Measurements from ENCODE around the gene COL4A1.

Gene COL4A1

GRCh38 chr13:110229905-110230563, 76.9 kb downstream of the COL4A1 start:
- H3K4me3 ChIP-seq (ENCODE audit: low read depth, low read length), result no peak overlapping the region
- no peak for DNase-seq (ENCODE audit: low read depth)
- no peak for TF ChIP-seq CTCF (IDR thresholded peaks at IDR 0.05; ENCODE audit: low read depth, low read length, missing control alignments)

GRCh38 chr13:110228936-110229904, 77.7 kb downstream of the COL4A1 start:
- TF ChIP-seq CTCF (IDR thresholded peaks at IDR 0.05; ENCODE audit: low read depth, low read length, missing control alignments), result no peak
- H3K4me3 ChIP-seq (ENCODE audit: low read depth, low read length), result no peak overlapping the region
- DNase-seq (ENCODE audit: low read depth), result no peak

DNA sequence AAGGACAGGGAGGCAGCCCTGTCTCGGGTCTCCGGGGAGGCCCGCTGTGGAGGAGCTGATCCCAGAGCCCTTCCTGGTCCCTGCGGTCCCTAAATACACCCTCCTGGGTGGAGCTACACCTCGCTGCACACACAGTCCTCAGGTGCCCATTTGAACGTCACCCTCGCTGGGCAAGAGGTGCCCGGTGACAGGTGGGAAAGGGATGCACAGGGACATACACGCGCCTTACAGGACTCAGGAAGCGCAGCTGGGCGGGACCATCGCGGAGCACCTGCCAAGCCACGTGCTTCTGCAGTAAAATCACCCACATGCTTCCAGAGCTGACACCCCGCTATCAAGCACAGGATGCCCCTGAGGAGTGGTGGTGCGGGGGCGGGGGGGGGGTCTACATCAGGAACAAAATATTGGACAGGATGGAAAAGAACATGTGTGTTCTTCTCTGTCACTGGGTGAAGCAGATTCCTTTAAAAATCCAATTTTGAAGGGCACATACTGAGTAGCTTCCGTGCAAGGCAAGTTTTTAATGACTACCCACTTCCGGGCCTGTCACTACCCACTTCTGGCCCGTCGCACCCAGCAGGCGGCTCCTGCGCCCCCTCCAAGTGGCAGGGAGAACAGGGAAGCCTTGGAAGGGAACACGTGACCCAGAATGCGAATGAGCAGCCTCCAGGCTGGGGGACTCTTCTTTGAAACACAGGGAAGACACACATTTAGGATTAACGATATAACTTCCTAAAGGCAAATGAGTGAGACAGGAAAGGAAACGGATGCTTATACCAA, 78.9 kb downstream of the COL4A1 start:
- DNase-seq (ENCODE audit: low read depth), result no peak
- TF ChIP-seq CTCF (IDR thresholded peaks at IDR 0.05; ENCODE audit: low read depth, low read length, missing control alignments), result no peak
- H3K4me3 ChIP-seq (ENCODE audit: low read depth, low read length), result no peak overlapping the region

DNA sequence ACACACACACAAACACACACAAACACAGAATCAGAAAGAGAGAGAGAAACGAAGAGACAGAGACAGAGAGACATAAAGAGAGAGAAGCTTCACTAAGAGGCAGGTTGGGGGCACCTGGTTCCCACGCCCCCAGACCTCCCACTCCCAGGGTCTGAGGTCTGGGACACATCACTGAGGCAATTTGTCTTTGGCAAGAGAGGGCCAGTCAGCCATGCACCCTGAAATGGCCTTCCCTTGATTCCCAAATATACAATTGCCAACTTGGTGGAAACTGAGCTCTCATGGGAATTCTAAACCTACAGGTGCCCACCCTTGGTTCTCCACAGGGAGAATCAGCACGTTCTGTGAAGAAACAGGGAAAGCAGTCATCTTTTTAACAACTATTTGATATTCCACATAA, 79.5 kb downstream of the COL4A1 start:
- no peak for TF ChIP-seq CTCF (IDR thresholded peaks at IDR 0.05; ENCODE audit: low read depth, low read length, missing control alignments)
- no peak for DNase-seq (ENCODE audit: low read depth)
- no peak overlapping the region for H3K4me3 ChIP-seq (ENCODE audit: low read depth, low read length)

- H3K4me3 ChIP-seq (ENCODE audit: low read depth, low read length), result no peak overlapping the region
- no peak for DNase-seq (ENCODE audit: low read depth)
- no peak for TF ChIP-seq CTCF (IDR thresholded peaks at IDR 0.05; ENCODE audit: low read depth, low read length, missing control alignments)
Observed at GRCh38 chr13:110225609-110226574, 81.1 kb downstream of the COL4A1 start.

GRCh38 chr13:110225003-110225402, 82.0 kb downstream of the COL4A1 start:
- DNase-seq (ENCODE audit: low read depth), result no peak
- no peak for TF ChIP-seq CTCF (IDR thresholded peaks at IDR 0.05; ENCODE audit: low read depth, low read length, missing control alignments)
- H3K4me3 ChIP-seq (ENCODE audit: low read depth, low read length), result no peak overlapping the region

Measured in GM12864 (cell line).